Astrocyte (in vitro differentiated cells and primary cell): ENCODE results near the gene CREB3. TPM values are rescaled to one million over a fixed set of nuclear protein-coding genes. Genes with fewer than 3 reads are reported as not detected.

ENCODE experiments used
- DNase-seq: peaks from one replicate; pipeline ENCODE4 v3.0.0-alpha.2; 2010; ENCODE audit warnings: low read depth
- FAIRE-seq: peaks from 2 replicates; lab custom pipeline; 2011; peaks lifted over from hg19 to GRCh38; lab: Jason Lieb, UNC
- H2AFZ ChIP-seq: 2 replicates; pipeline ENCODE4 v1.6.0; 2012; ENCODE audit warnings: low read depth, low read length, inconsistent platforms
- H3K27ac ChIP-seq: 2 replicates; pipeline ENCODE4 v1.5.1; 2011; ENCODE audit warnings: low read depth, low read length, inconsistent platforms
- H3K27me3 ChIP-seq: 2 replicates; pipeline ENCODE4 v1.6.0; 2011; ENCODE audit warnings: low read length, inconsistent platforms; ENCODE audit not compliant: insufficient read depth
- H3K36me3 ChIP-seq: 2 replicates; pipeline ENCODE4 v1.5.1; 2011; ENCODE audit warnings: low read length, inconsistent platforms; ENCODE audit not compliant: insufficient read depth
- H3K4me1 ChIP-seq: 2 replicates; pipeline ENCODE4 v1.5.1; 2011; ENCODE audit warnings: low read length, inconsistent platforms; ENCODE audit not compliant: insufficient read depth
- H3K4me2 ChIP-seq: 2 replicates; pipeline ENCODE4 v1.6.0; 2012; ENCODE audit warnings: low read length, inconsistent platforms
- H3K4me3 ChIP-seq: 2 replicates; pipeline ENCODE4 v1.5.1; 2011; ENCODE audit warnings: low read depth, mild to moderate bottlenecking, low read length, inconsistent platforms; ENCODE audit not compliant: insufficient read depth
- H3K79me2 ChIP-seq: 2 replicates; pipeline ENCODE4 v1.6.0; 2012; ENCODE audit warnings: mild to moderate bottlenecking, low read length, inconsistent platforms; ENCODE audit not compliant: insufficient read depth
- H3K9ac ChIP-seq: 2 replicates; pipeline ENCODE4 v1.6.0; 2012; ENCODE audit warnings: mild to moderate bottlenecking, low read length, inconsistent platforms
- H3K9me3 ChIP-seq: 2 replicates; pipeline ENCODE4 v1.5.1; 2012; ENCODE audit warnings: low read depth, mild to moderate bottlenecking, low read length, inconsistent platforms; ENCODE audit not compliant: insufficient read depth
- H4K20me1 ChIP-seq: 2 replicates; pipeline ENCODE4 v1.6.0; 2012; ENCODE audit warnings: low read length, inconsistent platforms; ENCODE audit not compliant: insufficient read depth
- H3K27ac Mint-ChIP-seq: one replicate; pipeline ENCODE4 v1.8.0; 2021; ENCODE audit warnings: mild to moderate bottlenecking, mixed read lengths; ENCODE audit not compliant: unreplicated experiment
- H3K27me3 Mint-ChIP-seq: one replicate; pipeline ENCODE4 v1.8.0; 2021; ENCODE audit warnings: low read depth, mixed read lengths; ENCODE audit not compliant: unreplicated experiment
- H3K36me3 Mint-ChIP-seq: one replicate; pipeline ENCODE4 v1.8.0; 2021; ENCODE audit warnings: low read depth, mixed read lengths; ENCODE audit not compliant: unreplicated experiment
- H3K4me1 Mint-ChIP-seq: one replicate; pipeline ENCODE4 v1.8.0; 2021; ENCODE audit warnings: low read depth, mixed read lengths; ENCODE audit not compliant: unreplicated experiment
- H3K4me3 Mint-ChIP-seq: one replicate; pipeline ENCODE4 v1.8.0; 2021; ENCODE audit warnings: mild to moderate bottlenecking, moderate library complexity, mixed read lengths; ENCODE audit not compliant: unreplicated experiment
- H3K9me3 Mint-ChIP-seq: one replicate; pipeline ENCODE4 v1.8.0; 2021; ENCODE audit warnings: mild to moderate bottlenecking, mixed read lengths; ENCODE audit not compliant: unreplicated experiment
- CTCF ChIP-seq: IDR thresholded peaks from 2 replicates; pipeline ENCODE4 v1.5.1; 2011; ENCODE audit warnings: low read depth, mild to moderate bottlenecking, inconsistent platforms, low read length, moderate library complexity; ENCODE audit not compliant: insufficient read depth
- EZH2 ChIP-seq: IDR thresholded peaks from 2 replicates; pipeline ENCODE4 v1.6.1; 2012; ENCODE audit warnings: mild to moderate bottlenecking, low read length, inconsistent platforms; ENCODE audit not compliant: insufficient read depth
- total RNA-seq: library from RNA; stranded (reverse); gene quantifications from 2 replicates; pipeline ENCODE4 v1.2.1, GENCODE V29; 2021

The CREB3 gene
- total RNA-seq, 1 donor from 2014 or later, result 84.1 TPM

GRCh38 chr9:35705372-35705771 lies 27.1 kb upstream of the CREB3 start:
- Mint-ChIP-seq H3K27me3 (no peaks in the 10 kb centered on the region), H3K9me3 (no peaks in the 10 kb centered on the region), H3K27ac (no peak overlapping the region), H3K4me1 (no peaks in the 10 kb centered on the region), H3K4me3 (no peak overlapping the region), H3K36me3 (peaks cover 42% of the 10 kb centered on the region)
- Histone ChIP-seq H3K4me2 (no peak overlapping the region), H3K27me3 (no peaks in the 10 kb centered on the region), H3K9me3 (no peaks in the 10 kb centered on the region), H3K4me3 (no peak overlapping the region), H4K20me1 (peaks cover 85% of the 10 kb centered on the region), H3K79me2 (peaks cover 57% of the 10 kb centered on the region), H3K4me1 (no peaks in the 10 kb centered on the region), H3K9ac (no peak overlapping the region), H3K36me3 (peaks cover 90% of the 10 kb centered on the region), H3K27ac (no peak overlapping the region), H2AFZ (no peak overlapping the region)
- TF ChIP-seq CTCF, result no peak
- FAIRE-seq (no peak), DNase-seq (no peak)

- Histone ChIP-seq H2AFZ (no peak overlapping the region), H3K36me3 (peaks cover 90% of the 10 kb centered on the region), H3K27ac (no peak overlapping the region), H3K4me2 (no peak overlapping the region), H3K27me3 (no peaks in the 10 kb centered on the region), H3K9ac (no peak overlapping the region), H4K20me1 (peaks cover 85% of the 10 kb centered on the region), H3K4me3 (no peak overlapping the region), H3K4me1 (no peaks in the 10 kb centered on the region), H3K79me2 (peaks cover 51% of the 10 kb centered on the region), H3K9me3 (no peaks in the 10 kb centered on the region)
- Mint-ChIP-seq H3K4me3 (no peak overlapping the region), H3K9me3 (no peaks in the 10 kb centered on the region), H3K27me3 (no peaks in the 10 kb centered on the region), H3K36me3 (peaks cover 47% of the 10 kb centered on the region), H3K27ac (no peak overlapping the region), H3K4me1 (no peaks in the 10 kb centered on the region)
- DNase-seq (no peak), FAIRE-seq (no peak)
- no peak for TF ChIP-seq CTCF
- no peak for TF ChIP-seq EZH2
Observed at GRCh38 chr9:35705836-35706430, 26.5 kb upstream of the CREB3 start.

- Histone ChIP-seq H3K27me3 (no peaks in the 10 kb centered on the region), H3K27ac (no peak overlapping the region), H4K20me1 (peaks cover 86% of the 10 kb centered on the region), H3K4me2 (no peak overlapping the region), H3K79me2 (peaks cover 53% of the 10 kb centered on the region), H3K9me3 (no peaks in the 10 kb centered on the region), H3K4me3 (no peak overlapping the region), H2AFZ (no peak overlapping the region), H3K9ac (no peak overlapping the region), H3K4me1 (no peaks in the 10 kb centered on the region), H3K36me3 (peaks cover 90% of the 10 kb centered on the region)
- TF ChIP-seq EZH2 (no peak), CTCF (no peak)
- DNase-seq (no peak), FAIRE-seq (no peak)
- Mint-ChIP-seq H3K36me3 (peaks cover 51% of the 10 kb centered on the region), H3K4me3 (no peak overlapping the region), H3K27me3 (no peaks in the 10 kb centered on the region), H3K27ac (no peak overlapping the region), H3K4me1 (no peaks in the 10 kb centered on the region), H3K9me3 (no peaks in the 10 kb centered on the region)
Observed at GRCh38 chr9:35706951-35707350, 25.5 kb upstream of the CREB3 start.
